HG03060 (cell line): ENCODE results near the gene OSTM1.

ENCODE experiments used
- ATAC-seq: cut with Tn5 transposase; IDR thresholded peaks from one replicate; pipeline ENCODE4 v1.9.1; 2021; ENCODE audit warnings: low read depth, moderate number of reproducible peaks; ENCODE audit not compliant: unreplicated experiment

Gene OSTM1

DNA sequence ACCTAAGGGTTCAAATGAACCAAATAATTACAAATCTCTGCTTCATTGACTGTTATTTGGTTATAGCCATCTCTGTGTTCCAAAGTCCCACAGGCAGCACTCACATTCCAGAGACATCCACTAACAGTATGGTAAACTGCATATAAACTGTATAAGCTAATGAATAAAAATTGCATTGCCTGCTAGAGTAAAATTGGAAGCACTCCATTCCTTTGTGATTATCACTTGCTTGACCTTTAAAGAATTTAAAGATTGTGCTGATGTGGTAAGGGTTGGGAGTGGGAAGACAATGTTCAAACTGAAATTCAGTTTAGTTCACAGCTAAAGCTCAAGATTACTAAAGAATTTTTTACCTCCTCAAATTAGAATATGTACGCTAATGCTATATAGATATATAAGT, 31.0 kb upstream of the OSTM1 start:
- ATAC-seq: no peak

DNA sequence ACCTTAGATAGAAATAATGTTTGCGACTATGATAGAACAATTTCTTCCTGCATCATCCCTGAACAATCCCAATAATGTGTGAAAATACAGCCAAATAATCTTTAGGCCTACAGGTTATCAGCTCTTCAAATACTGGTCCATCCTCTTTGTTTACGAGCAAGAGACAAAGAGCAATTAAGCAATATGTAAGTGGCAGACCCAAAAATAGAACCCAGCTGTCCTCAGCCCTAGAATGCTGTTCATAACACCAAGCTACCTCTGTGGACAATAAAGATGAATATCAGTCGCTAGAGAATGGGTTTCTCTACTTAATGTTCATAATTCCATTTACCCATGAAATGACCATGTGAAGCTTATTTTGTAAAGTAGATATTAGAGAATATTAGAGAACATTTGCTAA, 28.4 kb upstream of the OSTM1 start:
- no peak for ATAC-seq

DNA sequence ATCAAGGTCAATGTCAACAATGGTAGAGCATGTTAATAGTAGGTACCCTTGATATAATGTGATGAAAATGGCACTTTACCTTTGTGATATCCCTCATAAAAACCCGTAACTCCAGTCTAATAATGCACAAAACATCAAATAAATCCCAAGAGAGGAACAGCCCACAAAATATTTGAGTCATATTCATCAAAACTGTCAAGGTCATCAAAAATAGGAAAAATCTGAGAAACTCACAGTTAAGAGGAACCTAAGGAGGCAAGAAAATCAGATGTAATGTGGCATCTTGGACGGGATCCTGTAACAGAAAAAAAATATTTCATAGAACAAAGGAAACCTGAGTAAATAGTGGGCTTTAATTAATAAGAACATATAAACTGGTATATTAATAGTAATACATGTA, 25.5 kb upstream of the OSTM1 start:
- no peak for ATAC-seq

DNA sequence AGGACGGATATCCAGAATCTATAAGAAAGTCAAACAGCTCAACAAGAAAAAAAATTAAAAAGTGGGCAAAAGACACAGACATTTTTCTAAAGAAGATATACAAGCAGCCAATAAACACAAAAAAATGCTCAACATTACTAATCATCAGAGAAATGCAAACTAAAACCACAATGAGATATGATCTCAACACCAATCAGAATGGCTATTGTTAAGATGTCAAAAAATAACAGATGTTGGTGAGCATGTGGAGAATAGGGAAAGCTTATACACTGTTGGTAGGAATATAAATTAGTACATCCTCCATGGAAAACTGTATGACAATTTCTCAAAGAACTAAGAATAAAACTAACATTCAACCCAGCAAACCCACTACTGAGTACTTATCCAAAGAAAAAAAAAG, 23.3 kb upstream of the OSTM1 start:
- ATAC-seq: no peak

DNA sequence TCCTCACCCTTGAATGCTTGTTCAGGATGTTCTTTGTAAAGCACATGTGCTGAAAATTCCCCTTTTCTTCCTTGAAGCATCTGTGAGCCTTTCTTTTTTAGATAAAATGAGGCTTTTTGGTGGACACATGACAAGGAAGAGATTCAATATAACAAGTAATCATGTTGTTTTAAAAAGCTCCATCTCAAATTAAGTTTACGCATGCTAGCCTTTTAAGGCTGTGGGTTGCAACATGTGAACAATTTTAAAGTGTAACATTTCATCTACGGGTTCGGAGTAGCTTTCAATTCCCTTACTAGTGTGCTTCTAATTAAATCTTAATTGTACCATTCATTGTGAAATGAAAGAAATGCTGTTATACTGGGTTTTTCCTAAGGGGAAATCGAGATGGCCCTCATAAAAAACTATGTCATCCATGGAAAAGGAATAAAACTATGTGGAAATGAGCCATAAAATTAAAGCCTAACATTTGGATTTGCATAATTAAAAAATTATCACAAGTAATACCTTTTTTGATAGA, 19.3 kb upstream of the OSTM1 start:
- no peak for ATAC-seq

DNA sequence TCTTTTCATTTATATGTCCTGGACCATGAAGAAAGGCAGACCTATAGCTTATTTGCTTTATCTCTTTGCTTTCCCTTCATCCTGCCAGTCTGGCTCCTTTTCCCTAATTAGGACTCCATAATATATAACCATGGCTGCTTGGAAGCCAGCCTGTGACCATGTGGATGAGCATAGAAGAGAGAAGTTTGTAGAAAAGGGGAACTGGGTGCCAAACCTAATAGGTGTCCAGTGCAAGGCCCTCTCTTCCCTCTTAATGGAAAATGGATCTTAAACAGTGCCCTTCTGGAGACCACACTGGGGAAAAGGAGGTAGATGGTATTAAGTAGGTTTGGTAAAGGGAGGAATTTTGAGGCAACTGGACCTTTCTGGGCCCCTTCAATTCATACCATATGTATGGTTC, 16.7 kb upstream of the OSTM1 start:
- ATAC-seq: no peak

DNA sequence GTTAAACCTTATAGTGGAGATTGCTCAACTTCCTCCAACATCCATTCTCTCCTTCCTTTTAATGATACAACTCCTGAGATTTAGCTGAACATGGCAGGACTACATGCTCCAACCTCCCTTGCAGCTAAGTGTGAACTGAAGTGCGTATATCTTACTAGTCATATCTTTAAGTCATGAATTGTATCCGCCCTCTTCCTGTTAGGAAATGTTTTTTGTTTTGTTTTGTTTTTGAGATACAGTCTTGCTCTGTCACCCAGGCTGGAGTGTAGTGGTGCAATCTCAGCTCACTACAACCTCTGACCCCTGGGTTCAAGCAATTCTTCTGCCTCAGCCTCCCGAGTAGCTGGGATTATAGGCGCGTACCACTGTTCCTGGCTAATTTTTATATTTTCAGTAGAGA, 8.8 kb upstream of the OSTM1 start:
- ATAC-seq: no peak

DNA sequence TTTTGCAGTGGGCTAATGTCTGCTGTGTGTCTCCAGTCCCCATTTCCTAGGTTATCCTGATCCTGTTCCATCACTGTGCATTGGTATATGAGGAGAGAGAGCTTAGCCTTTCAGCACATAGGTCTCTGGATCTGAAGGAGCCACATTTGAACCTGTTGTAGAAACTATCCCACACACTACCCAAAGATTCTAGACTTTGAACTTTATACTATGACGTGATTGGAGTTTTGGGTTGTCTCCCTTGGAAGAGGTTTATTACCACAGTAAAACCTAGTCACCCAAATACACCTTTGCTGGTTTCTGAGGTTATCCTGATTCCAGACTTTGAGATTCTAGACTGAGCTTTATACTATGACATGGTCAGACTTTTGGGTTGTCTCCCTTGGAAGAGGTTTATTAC, 8.0 kb upstream of the OSTM1 start:
- ATAC-seq: no peak

DNA sequence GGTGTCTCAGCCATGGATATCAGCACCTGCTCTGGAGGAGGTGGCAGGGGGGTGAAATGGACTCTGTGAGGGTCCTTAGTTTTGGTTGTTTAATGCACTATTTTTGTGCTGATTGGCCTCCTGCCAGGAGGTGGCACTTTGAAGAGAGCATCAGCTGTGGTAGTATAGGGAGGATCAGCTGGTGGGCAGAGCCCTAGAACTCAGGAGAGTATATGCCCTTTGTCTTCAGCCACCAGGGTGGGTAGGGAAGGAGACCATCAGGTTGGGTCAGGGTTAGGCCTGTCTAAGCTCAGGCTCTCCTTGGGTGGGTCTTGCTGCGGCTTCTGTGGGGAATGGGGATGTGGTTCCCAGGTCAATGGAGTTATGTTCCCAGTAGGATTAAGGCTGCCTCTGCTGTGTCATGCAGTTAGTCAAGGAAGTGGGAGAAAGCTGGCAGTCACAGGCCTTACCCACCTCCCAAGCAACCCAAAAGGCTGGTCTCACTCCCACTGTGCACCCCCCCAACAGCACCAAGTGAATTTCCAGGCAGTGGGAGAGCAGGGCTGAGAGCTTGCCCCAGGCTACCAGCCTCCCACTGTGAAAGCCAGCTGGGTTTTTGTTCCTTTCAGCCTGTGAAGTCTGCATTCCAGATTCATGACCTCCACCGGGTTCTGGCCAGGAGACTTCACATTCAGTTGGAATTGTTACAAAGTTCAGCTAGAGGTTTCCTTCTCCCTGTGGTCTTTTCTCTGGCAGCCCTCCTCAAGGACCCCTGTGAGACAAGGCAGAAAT, 5.7 kb upstream of the OSTM1 start:
- ATAC-seq: no peak

DNA sequence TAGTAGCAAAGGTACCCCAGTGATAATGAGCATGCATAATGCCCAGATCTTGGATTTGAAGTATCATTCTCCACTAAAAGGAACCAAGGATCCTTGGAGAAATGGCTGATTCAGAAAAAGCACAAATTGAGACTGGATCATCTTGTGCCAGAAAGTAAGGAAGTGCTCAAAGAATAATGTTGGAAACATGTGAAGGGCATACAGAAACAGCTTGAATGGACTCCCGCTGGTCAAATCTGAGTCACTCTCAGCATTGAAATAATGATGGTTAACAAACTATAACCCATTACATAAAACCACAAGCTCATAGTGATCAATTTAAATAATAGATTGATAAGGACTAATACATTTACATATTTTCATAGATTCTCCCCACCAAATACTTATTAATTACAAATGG, 3.6 kb upstream of the OSTM1 start:
- no peak for ATAC-seq

DNA sequence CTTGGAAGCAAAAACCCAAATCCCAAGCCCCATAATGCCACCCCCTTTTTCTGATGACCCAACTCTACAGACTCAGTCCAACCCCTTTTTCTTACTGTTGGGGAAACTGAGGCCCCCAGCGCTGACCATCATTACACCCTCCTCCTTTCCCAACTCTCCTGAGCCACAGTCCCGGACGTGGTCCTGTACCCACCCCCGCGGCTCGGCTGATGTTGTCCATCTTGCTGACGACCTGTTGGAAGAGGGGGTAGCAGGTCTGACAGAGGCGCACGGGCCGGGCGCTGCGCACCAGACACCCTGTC, 533 bp downstream of the OSTM1 start:
- no peak for ATAC-seq

DNA sequence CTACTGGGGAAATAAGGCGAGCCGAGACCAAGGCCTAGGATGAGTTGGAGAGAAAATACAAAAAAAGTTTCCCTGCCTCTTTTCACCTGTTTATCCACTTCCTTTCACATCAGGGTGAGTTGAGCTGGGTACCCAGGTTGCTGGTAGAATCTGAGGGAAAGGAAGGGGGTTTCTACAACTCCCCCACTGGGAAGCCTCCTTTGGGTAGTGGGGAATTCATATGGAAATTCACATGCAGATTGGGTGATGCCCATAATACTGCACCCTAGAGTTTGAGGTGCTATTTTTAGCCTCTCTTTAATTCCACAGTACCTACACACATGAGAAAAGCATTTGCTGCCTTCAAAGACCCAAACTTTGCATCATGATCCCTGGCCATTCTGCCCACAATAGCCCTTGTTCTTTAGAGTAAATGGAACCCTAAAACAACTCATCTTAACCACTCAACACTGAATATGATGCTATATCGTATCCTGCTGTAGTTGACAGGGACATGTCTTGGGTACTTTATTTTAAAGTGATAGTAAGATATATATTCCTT, 2.7 kb downstream of the OSTM1 start:
- ATAC-seq: no peak

DNA sequence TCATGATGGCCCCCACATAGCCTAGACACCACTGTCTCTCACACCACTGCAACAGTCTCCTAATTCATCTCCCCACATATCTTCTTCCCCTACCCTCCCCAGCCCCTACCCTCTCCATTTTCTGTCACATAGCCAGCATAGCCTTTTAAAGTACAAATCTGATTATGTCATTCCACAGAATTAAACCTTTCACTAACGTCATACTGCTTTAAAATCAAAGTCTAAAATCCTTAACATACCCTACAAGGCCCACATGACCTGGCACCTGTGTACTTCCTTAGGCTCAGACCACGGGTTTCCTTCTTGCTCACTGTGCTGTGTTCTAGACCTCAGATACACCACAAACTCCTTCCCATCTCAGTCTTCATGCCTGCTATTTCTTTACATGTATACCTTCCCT, 5.9 kb downstream of the OSTM1 start:
- no peak for ATAC-seq

DNA sequence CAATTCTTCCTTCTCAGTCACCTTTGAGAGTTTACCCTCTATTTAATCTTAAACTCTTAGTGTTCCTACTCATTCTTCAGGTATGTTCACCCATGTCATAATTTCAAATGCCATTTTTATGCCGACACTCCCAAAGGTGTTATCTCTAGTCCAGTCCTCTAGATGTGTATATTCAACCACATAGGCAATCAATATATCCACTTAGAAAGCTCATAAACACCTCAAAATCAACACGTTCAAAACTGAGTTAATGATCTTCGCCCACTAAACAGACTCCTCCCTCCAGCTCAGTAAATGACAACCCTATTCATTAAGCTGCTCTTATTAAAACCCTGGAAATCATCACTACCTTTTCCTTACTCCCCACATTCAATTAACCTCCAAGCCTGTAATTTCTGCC, 6.4 kb downstream of the OSTM1 start:
- ATAC-seq: no peak

DNA sequence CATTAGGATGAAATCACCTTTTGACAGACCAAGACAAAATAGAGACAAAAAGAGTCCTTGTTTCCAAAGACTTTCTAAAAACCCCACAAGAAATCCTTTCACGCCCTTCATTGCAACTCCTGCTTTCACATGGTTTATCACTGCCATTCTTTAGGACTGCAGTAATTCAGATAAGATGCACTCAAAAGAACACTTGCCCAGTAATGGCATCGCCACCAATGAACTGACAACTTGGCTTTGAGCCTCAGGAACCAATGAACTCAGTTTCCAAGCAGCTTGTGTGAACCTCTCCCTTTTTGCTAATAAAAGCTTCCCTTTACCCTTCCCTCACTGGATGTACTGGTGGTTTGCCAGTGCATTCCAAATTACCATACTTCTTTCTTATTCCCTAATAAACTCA, 21.8 kb downstream of the OSTM1 start:
- ATAC-seq: no peak

DNA sequence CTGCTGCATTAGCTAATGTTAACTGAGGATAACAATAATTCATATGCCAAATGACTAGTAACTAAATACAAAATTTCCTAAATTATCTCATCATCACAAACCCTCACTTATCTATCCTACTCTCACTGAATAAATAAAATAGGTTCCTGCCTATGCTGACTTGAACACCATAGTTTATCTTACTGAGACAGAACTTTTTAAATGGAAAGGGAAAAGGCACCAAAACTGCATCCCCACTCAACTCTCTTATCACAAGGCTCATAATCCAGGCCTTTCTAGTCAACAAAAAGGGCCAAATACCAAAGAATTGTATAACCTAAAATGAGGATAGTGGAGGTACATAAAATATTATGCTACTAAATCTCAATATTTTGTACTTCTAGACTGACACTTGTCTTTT, 23.1 kb downstream of the OSTM1 start:
- ATAC-seq: no peak

DNA sequence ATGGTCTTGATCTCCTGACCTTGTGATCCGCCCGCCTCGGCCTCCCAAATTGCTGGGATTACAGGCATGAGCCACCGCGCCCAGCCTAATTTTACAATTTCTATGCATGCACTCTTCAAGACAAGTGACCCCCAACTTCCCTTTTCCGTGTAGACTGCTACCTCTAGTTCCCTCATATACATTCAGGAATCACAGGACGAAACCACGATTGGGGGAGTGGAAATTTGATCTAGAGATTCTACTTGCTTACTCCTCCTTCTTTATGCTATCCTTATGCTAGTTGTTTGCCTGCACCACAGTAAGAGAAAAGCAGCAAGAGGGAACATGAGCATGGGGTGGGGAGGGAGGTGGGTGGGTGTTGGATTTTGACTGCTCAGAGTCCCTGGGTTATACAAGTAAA, 34.9 kb downstream of the OSTM1 start:
- ATAC-seq: no peak

DNA sequence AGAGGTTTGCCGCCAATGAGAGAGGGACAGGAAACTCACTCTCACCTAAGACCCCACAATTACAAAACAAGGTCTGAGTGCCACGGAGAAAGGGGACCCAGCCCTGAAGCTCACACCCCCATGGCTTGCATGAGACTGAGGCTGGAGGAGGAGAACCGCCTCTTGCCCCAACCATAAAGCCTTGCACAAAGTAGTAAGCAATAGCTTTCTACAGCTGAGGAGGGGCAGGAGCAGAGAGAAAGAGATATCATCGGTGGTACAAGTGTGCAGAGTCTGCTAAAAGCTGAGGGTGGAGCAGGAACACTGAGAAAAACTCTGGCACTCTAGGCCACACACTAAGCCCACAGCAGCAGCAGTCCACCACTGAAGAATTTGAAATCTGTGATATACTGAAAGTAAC, 37.7 kb downstream of the OSTM1 start:
- no peak for ATAC-seq

DNA sequence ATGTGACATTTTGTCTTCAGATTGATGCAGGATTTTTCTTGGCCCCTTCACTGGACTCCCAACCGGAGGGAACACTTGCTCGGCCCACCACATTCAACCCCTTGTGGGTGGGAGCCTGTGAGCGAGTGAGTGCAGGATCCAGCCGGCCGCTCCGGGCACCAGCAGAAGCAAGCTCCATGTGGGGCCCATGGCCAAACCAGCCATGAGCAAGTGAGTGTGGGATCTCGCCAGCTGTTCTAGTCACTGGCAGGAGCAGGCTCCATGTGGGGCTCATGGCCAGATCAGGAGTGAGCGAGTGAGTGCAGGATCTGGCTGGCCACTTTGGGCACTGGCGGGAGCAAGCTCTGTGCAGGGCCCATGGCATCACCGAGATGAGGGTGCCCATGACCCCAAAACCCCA, 42.6 kb downstream of the OSTM1 start:
- no peak for ATAC-seq

DNA sequence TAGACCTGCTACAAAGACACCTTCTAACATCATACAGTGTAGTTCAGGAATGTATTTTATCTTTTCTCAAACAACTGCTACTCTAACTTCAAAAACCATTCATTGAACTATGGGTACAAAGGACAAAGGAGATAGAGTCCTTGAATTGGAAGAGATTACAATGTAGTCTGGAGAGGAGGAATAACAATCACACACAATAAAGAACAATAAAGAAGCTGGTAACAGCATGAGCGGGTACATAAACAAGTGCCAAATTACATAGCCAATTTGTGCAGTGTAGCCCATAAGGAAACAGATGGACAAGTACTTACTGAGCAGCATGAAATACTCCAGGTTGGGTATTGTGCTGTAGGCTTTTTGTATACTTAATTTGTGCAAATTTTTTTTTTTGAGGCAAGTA, 44.3 kb downstream of the OSTM1 start:
- no peak for ATAC-seq

DNA sequence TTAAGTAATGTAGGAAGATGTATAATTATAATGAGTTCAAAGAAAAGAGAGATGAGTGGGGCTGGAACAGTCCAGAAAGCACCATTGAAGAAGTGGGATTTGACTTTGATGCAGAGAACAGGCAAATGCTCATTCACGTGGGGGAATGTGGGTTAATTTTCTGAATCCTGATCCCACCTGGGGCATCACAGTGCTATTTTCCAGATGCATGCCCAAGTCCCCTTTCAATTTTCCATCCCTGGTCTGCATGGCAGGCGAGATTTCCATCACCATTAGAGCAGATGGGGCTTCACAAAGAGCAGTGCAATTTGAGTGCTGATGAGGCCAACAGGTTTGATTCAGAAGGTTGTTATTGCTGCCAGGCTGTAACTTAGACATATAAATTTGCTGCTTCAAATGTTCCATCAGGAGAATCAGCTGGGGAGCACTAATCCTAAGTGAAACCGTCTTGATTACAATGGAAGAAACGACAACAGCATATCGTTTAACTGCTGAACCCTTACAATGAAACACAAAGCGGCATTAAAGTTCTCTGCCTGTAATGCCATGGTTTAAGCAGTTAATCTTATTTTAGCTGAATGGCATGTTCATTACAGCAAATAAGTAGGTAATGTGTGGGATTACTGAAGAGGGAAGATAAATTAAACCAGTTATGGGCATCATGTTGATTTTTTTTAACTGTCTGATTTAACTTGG, 45.2 kb downstream of the OSTM1 start:
- no peak for ATAC-seq

DNA sequence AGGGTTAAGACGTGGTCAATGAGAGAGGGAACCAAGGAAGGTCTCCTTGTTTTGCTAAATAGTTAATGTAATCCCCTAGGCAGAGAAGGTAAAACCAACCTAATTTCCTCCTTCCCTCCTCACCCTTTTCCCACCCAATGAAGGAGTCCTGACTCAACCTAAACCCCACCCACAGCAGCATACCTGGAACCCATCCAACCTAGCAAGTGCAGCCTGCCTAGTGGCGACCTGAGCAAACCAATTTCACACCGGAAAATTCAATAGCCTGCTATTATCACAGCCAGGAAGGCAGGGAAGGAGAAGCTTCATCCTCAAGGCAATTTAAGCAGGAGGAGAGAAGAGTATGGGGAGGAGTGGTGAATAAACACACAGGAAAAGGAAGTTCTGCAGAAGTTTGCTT, 46.9 kb downstream of the OSTM1 start:
- ATAC-seq: no peak
